Measurements from ENCODE around the gene IRAK1BP1. TPM values are rescaled to one million over a fixed set of nuclear protein-coding genes. Genes with fewer than 3 reads are reported as not detected.
"Not testable (repeated sequence)": the region's sequence is repeated elsewhere in the genome, so short reads cannot be mapped to it uniquely, and the experiment has no call there.

Gene IRAK1BP1
- total RNA-seq, 1 donor from 2014 or later = 3.5 TPM

DNA sequence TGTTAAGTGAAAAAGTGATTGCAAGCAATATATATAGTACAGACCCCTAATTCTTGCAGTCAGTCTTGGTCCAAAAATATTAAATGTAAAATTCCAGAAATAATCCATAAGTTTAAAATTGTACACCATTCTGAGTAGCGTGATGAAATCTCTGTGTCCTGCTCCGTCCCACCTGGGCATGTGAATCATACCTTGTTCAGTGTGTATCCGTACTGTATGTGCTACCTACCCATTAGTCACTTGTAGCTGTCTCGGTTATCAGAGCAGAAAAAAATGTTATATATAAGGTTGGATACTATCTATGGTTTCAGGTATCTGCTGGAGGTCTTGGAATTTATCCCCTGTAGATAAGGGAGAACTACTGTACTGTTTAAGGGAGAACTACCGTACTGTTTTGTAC lies 16.3 kb downstream of the IRAK1BP1 start:
- intact Hi-C loops (cut with micrococcal nuclease) = no loop called here

- intact Hi-C loops (cut with micrococcal nuclease) = not testable (repeated sequence)
Observed at GRCh38 chr6:78889901-78890300, 22.6 kb downstream of the IRAK1BP1 start.

DNA sequence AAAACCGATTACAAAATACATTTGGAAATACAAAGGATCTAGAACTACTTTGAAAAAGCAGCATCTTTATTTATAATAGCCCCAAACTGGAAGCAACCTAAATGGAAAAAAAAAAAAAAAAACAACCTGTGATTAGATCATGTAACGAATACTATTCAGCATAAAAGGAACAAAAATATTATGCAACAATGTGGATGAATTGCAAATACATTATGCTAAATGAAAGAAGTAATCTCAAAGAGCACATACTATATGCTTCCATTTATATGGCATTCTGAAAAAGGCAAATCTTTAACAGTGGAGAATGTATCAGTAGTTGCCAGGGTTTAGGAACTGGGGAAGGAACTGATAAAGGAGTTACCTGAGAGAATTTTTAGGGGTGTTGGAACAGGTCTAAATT lies 28.9 kb downstream of the IRAK1BP1 start:
- intact Hi-C loops (cut with micrococcal nuclease) = no loop called here

GRCh38 chr6:78908621-78909020 lies 41.3 kb downstream of the IRAK1BP1 start:
- intact Hi-C loops (cut with micrococcal nuclease) = no loop called here

DNA sequence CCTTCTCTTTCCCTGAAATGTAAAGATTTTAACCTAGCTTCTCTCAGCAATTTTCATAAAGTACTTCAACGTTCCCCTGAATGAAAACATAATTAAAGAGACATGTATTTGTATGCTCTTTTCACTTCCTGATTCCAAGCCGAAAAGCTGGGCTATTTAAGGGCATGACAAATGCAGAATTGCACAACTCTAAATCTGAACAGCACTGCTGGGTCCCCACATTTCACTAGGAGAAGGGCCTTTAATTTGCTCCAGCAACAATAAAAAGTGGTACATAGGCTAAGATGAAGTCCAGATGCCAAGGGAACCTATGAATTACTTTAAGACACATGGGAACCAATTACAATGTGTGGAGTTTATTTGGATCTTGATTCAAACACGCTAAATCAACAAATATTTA lies 42.0 kb downstream of the IRAK1BP1 start:
- intact Hi-C loops (cut with micrococcal nuclease) = no loop called here

GRCh38 chr6:78910010-78910409 lies 42.7 kb downstream of the IRAK1BP1 start:
- intact Hi-C loops (cut with micrococcal nuclease) = no loop called here

DNA sequence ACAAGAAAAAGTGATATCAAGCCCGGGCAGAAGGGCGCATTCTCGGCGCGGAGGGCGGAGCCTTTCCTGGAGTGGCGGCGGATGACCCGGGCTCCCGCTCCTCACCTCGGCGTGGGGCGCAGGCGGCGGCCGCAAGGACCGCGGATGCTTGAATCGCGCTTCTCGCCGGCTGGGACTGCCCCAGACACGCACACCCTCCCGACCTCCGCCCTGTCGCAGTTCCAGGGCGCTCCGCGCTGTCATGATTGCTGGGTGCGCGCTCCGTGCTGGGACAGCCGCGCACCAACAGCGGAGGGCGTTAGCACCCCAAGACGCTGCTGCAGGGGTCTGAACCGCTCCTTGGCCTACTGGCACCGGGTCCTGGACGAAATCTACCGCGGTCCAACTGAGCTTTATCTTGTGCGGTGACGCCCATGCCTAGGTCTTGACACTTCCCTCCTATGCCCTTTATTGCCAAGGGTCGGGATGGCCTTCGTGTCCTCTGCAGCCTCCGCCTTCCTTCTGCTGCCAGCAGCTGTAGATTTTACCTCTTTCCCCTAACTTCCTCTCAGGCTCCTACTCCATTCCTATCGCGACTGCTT lies 43.3 kb downstream of the IRAK1BP1 start:
- intact Hi-C loops (cut with micrococcal nuclease) = no loop called here

- intact Hi-C loops (cut with micrococcal nuclease) = no loop called here
Observed at GRCh38 chr6:78911218-78911940, 44.0 kb downstream of the IRAK1BP1 start.

- intact Hi-C loops (cut with micrococcal nuclease) = no loop called here
Observed at GRCh38 chr6:78916411-78916810, 49.1 kb downstream of the IRAK1BP1 start.

- intact Hi-C loops (cut with micrococcal nuclease) = no loop called here
Observed at GRCh38 chr6:78917788-78918187, 50.4 kb downstream of the IRAK1BP1 start.

- intact Hi-C loops (cut with micrococcal nuclease) = not testable (repeated sequence)
Observed at GRCh38 chr6:78921168-78921567, 53.8 kb downstream of the IRAK1BP1 start.

- intact Hi-C loops (cut with micrococcal nuclease) = no loop called here
Observed at GRCh38 chr6:78925317-78925716, 58.0 kb downstream of the IRAK1BP1 start.

DNA sequence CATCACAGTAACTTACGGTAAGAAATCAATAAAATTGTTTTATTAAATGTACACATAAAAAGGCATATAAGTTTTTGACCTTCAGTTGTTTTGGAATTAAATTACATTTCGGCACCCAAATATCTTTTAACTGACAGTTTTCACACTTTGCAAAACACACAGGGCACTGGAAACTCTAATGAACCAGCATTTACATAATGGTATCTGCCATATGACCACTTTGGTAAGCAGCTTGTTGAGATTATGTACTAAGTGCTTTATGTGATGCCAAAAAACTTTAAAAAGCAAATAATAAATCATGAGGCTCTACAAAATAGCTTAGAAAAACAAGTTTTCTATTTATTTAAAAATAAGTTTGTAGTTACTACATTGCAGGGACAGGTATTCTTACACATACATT lies 68.2 kb downstream of the IRAK1BP1 start:
- intact Hi-C loops (cut with micrococcal nuclease) = no loop called here

- intact Hi-C loops (cut with micrococcal nuclease) = no loop called here
Observed at GRCh38 chr6:78936515-78936914, 69.2 kb downstream of the IRAK1BP1 start.

GRCh38 chr6:78942446-78942845 lies 75.1 kb downstream of the IRAK1BP1 start:
- intact Hi-C loops (cut with micrococcal nuclease) = no loop called here

DNA sequence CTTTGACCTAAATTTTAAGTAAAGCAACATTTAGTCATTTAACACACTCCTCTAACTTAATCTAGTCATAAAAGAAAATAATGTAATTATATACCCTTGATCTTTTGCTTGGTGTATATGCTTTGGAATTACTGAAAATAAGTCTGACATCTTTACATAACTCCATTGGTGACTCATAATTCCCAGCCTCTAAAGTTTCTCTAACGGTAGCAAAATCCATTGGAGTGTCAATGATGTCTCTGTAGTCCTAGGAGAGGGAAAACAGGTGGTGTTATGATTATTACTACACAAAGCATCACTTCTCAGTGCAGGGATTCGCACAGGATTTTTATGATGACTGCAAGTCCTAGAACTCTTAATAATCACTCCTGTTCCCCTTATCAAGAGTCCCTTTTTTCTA lies 80.2 kb downstream of the IRAK1BP1 start:
- intact Hi-C loops (cut with micrococcal nuclease) = no loop called here

DNA sequence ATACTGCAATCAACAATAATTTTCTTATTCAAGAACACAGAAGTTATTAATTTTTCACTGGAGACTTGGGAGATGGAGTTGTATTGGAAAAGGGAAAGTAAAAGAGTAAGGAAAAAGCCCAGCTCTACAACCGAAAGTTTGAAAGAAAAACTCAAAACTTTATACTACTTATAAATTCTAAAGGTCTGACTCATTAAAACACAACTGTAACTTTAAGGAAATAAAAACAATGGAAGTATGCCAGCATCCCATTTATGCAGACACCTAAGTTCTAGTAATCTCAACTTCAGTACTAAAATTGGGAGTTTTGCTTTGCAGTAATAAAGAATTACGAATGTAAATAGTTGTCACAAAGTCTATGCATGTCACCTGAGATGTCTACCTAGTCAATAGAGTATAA lies 80.6 kb downstream of the IRAK1BP1 start:
- intact Hi-C loops (cut with micrococcal nuclease) = no loop called here

GRCh38 chr6:78948785-78949184 lies 81.4 kb downstream of the IRAK1BP1 start:
- intact Hi-C loops (cut with micrococcal nuclease) = no loop called here

DNA sequence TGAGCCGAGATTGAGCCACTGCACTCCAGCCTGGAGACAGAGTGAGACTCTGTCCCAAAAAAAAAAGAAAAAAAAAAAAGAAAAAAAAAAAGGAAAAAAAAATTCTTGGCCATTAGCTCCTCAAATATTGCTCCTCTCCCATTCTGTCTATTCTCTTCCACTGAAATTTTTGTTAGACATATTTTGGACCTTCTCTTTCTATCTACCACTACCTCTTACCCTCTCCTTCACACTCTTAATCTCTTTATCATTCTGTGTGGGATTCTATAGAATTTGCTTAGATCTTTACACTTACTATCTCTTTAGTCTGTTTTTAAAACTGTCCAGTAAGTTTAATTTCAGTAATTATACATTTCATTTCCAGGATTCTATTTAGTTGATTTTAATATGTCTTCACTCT lies 85.0 kb downstream of the IRAK1BP1 start:
- intact Hi-C loops (cut with micrococcal nuclease) = loop anchor here (10.0 kb wide), 1 partner anchor 88 kb away; the partner anchor contains the start of gene IRAK1BP1

Measured in T-helper 2 cell treated with Interferon-gamma antibody and Interleukin-4, amounts not matched to agents 100 ng/mL and 5 ng/mL, for 36 hours (primary cell).